HepG2 (cell line): ENCODE data around the gene CTCF. TPM values are rescaled to one million over a fixed set of nuclear protein-coding genes. Genes with fewer than 3 reads are reported as not detected.

Source experiments
- ATF1 ChIP-seq: IDR thresholded peaks from 2 replicates; pipeline ENCODE4 v1.6.1; 2016; ENCODE audit warnings: mild to moderate bottlenecking, control low read depth
- BHLHE40 ChIP-seq: IDR thresholded peaks from 2 replicates; pipeline ENCODE4 v1.6.1; 2011; ENCODE audit warnings: low read length, improper control_type of control experiment
- BRF2 ChIP-seq: sonication (generic); formaldehyde crosslinking; IDR thresholded peaks from 2 replicates; pipeline ENCODE4 v1.8.1; 2022; ENCODE audit warnings: mild to moderate bottlenecking, missing genetic modification reagents
- EED ChIP-seq: sonication (generic); formaldehyde crosslinking; IDR thresholded peaks from 2 replicates; pipeline ENCODE4 v1.5.0; 2020; ENCODE audit warnings: mild to moderate bottlenecking, missing genetic modification reagents
- KDM2A ChIP-seq: sonication (generic); formaldehyde crosslinking; IDR thresholded peaks from 2 replicates; pipeline ENCODE4 v1.4.0; 2020; ENCODE audit warnings: low read depth, missing genetic modification reagents, borderline replicate concordance
- POLR2A ChIP-seq, 2 experiments: IDR thresholded peaks; 2 replicates each; pipeline ENCODE4 v1.6.1; 2011; ENCODE audit warnings: low read depth in 2 of 2, low read length in 2 of 2, mild to moderate bottlenecking in 1 of 2, moderate library complexity in 1 of 2; ENCODE audit not compliant: insufficient read depth in 1 of 2
- POLR2G ChIP-seq: fragments of 200-400 bp; formaldehyde crosslinking; IDR thresholded peaks from 2 replicates; pipeline ENCODE4 v1.6.1; 2018; ENCODE audit warnings: mild to moderate bottlenecking, low read depth, low read length, moderate library complexity
- SIX4 ChIP-seq: sonication (generic); formaldehyde crosslinking; IDR thresholded peaks from 2 replicates; pipeline ENCODE4 v1.4.0; 2020; ENCODE audit warnings: missing genetic modification reagents
- ZBTB3 ChIP-seq: sonication (generic); formaldehyde crosslinking; IDR thresholded peaks from 2 replicates; pipeline ENCODE4 v1.4.0; 2020; ENCODE audit warnings: low read depth, mild to moderate bottlenecking, moderate library complexity, missing genetic modification reagents, borderline replicate concordance
- ZNF280B ChIP-seq: sonication (generic); formaldehyde crosslinking; IDR thresholded peaks from 2 replicates; pipeline ENCODE4 v1.5.0; 2020; ENCODE audit warnings: missing genetic modification reagents, mild to moderate bottlenecking, borderline replicate concordance
- ZNF333 ChIP-seq: sonication (generic); formaldehyde crosslinking; IDR thresholded peaks from 2 replicates; pipeline ENCODE4 v1.4.0; 2020; ENCODE audit warnings: mild to moderate bottlenecking, missing genetic modification reagents, borderline replicate concordance
- ZNF552 ChIP-seq: sonication (generic); formaldehyde crosslinking; IDR thresholded peaks from 2 replicates; pipeline ENCODE4 v1.9.0; 2022; ENCODE audit warnings: missing genetic modification reagents, mild to moderate bottlenecking, borderline replicate concordance
- ZNF615 ChIP-seq: sonication (generic); formaldehyde crosslinking; IDR thresholded peaks from 2 replicates; pipeline ENCODE4 v1.5.0; 2020; ENCODE audit warnings: mild to moderate bottlenecking, missing genetic modification reagents, borderline replicate concordance
- ZNF616 ChIP-seq: sonication (generic); formaldehyde crosslinking; IDR thresholded peaks from 2 replicates; pipeline ENCODE4 v1.5.0; 2020; ENCODE audit warnings: low read depth, mild to moderate bottlenecking, missing genetic modification reagents
- ZNF672 ChIP-seq: sonication (generic); formaldehyde crosslinking; IDR thresholded peaks from 2 replicates; pipeline ENCODE4 v1.8.1; 2022; ENCODE audit warnings: missing genetic modification reagents
- ZNF674 ChIP-seq: sonication (generic); formaldehyde crosslinking; IDR thresholded peaks from 2 replicates; pipeline ENCODE4 v1.5.0; 2020; ENCODE audit warnings: low read depth, mild to moderate bottlenecking, missing genetic modification reagents
- ZNF780A ChIP-seq: sonication (generic); formaldehyde crosslinking; IDR thresholded peaks from 2 replicates; pipeline ENCODE4 v1.8.0; 2022; ENCODE audit warnings: mild to moderate bottlenecking, missing genetic modification reagents, moderate library complexity
- polyA plus RNA-seq, 8 experiments: library from polyadenylated mRNA; depleted of rRNA in 3 of 8; stranded (reverse) in 7 of 8; unstranded in 1 of 8; fragments of >200 nt; fragmentation: Illumina TruSeq in 4 of 8; extraction: Trizol in 4 of 8; gene quantifications; 2 replicates each; pipeline versions ENCODE4 v1.2.1 to v1.2.3, GENCODE V29; 2011 to 2016; ENCODE audit warnings: low read depth in 4 of 8, missing spikeins in 1 of 8, mixed read lengths in 1 of 8; ENCODE audit not compliant: insufficient read depth in 1 of 8
- total RNA-seq, 5 experiments: library from RNA; depleted of rRNA; stranded (reverse); fragments of >200 nt; fragmentation: Illumina TruSeq; extraction: Trizol; gene quantifications; 2 replicates each; pipeline ENCODE4 v1.2.3, GENCODE V29; 2016; ENCODE audit warnings: low read depth in 1 of 5
- TF ChIP-seq, protein P1 (sequence below), 2 experiments: sonication (generic) in 1 of 2; formaldehyde crosslinking in 1 of 2; IDR thresholded peaks; 2 replicates each; pipeline versions ENCODE4 v1.5.1 to v1.6.1; 2011 to 2020; ENCODE audit warnings: borderline replicate concordance in 1 of 2, low read depth in 1 of 2, low read length in 1 of 2, mild to moderate bottlenecking in 1 of 2, missing genetic modification reagents in 1 of 2, moderate library complexity in 1 of 2
- TF ChIP-seq, protein P2 (sequence below): sonication (generic); formaldehyde crosslinking; conservative IDR thresholded peaks from 2 replicates; pipeline ENCODE4 v1.4.0; 2020; ENCODE audit warnings: missing genetic modification reagents
- TF ChIP-seq, protein P3 (sequence below): sonication (generic); formaldehyde crosslinking; IDR thresholded peaks from 2 replicates; pipeline ENCODE4 v1.5.1; 2020; ENCODE audit warnings: missing genetic modification reagents, mild to moderate bottlenecking, borderline replicate concordance

Gene CTCF
- total and polyA plus RNA-seq, 2 of the 13 experiments (the other 11 are each of a cell fraction or from before 2014, with no cell fraction given), result 19.5 to 37.5 TPM

DNA sequence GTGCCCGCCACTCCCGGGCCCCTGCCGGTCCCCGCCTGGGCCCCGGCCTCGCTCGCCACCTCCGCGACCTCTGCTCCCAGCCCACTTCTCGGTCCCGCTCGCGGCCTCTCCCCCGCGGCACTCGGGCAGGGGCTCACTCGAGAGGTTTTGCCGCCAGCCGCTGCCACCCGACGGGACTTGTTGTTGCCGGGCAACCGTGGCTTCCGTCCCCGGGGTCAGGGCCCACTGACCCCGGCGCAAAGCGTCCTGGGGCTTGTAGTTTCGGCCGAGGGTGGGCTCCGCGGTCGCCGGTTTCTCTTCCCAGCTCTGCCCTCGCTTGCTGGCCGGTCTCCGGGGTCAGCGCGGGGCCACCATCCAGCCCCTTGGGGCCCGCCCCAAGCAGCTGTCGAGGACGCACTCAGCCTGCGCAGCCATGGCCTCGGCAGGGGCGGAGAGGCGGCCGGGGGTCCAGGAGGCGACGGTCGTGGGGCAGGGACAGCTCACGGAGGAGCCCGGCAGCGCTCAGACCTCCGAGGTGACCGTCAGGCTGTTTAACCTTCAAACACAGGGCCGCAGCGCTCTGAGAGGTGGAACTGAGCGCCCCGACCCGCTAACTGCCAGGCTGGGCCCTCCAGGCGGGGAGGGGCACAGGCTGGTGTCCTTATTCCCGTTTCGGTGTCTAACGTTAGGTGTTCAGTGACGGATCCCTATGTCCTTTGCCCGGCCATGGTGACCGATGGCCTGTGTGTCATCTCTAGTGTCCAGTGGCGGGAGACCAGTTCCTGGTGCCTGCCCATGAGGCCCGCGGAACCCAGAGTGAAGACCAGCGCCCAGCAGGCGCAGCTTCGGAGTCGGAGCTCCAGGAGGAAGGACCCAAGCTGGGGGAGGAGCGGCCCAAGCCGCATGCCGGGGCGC lies 104.5 kb downstream of the CTCF start, which contains the start of the genes C16orf86 and ENKD1 (continued):
- TF ChIP-seq, protein P1, sequence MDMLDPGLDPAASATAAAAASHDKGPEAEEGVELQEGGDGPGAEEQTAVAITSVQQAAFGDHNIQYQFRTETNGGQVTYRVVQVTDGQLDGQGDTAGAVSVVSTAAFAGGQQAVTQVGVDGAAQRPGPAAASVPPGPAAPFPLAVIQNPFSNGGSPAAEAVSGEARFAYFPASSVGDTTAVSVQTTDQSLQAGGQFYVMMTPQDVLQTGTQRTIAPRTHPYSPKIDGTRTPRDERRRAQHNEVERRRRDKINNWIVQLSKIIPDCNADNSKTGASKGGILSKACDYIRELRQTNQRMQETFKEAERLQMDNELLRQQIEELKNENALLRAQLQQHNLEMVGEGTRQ (IDR thresholded peaks at IDR 0.05; ENCODE audit: low read depth, low read length), result no peak
- TF ChIP-seq, protein P1 (CRISPR knock-in tag; IDR thresholded peaks at IDR 0.05; ENCODE audit: borderline replicate concordance), result no peak; the same call in 1 of the 2 replicates
- 0 out of 4 replicates have a peak, but pooled peaks of 1 of the 2 experiments have one; percentile 49 for TF ChIP-seq POLR2A (IDR thresholded peaks at IDR 0.05; ENCODE audit: insufficient read depth in 1 of 2, low read depth in 2 of 2, low read length in 2 of 2)
- TF ChIP-seq POLR2G, result peak; percentile 47
- no peak for TF ChIP-seq SIX4
- TF ChIP-seq, protein P2, sequence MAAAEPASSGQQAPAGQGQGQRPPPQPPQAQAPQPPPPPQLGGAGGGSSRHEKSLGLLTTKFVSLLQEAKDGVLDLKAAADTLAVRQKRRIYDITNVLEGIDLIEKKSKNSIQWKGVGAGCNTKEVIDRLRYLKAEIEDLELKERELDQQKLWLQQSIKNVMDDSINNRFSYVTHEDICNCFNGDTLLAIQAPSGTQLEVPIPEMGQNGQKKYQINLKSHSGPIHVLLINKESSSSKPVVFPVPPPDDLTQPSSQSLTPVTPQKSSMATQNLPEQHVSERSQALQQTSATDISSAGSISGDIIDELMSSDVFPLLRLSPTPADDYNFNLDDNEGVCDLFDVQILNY (CRISPR knock-in tag), result peak; percentile 67
- no peak for TF ChIP-seq ZBTB3
- TF ChIP-seq, protein P3, sequence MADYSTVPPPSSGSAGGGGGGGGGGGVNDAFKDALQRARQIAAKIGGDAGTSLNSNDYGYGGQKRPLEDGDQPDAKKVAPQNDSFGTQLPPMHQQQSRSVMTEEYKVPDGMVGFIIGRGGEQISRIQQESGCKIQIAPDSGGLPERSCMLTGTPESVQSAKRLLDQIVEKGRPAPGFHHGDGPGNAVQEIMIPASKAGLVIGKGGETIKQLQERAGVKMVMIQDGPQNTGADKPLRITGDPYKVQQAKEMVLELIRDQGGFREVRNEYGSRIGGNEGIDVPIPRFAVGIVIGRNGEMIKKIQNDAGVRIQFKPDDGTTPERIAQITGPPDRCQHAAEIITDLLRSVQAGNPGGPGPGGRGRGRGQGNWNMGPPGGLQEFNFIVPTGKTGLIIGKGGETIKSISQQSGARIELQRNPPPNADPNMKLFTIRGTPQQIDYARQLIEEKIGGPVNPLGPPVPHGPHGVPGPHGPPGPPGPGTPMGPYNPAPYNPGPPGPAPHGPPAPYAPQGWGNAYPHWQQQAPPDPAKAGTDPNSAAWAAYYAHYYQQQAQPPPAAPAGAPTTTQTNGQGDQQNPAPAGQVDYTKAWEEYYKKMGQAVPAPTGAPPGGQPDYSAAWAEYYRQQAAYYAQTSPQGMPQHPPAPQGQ (CRISPR knock-in tag), result no peak
- TF ChIP-seq ZNF616 (CRISPR knock-in tag), result peak; percentile 33
- TF ChIP-seq KDM2A (CRISPR knock-in tag), result peak; percentile 75; the same call in 1 of the 2 replicates
- TF ChIP-seq ZNF552, result peak; percentile 9; the same call in 1 of the 2 replicates
- TF ChIP-seq EED, result no peak
- no peak for TF ChIP-seq BHLHE40
- no peak for TF ChIP-seq ZNF780A (CRISPR knock-in tag)
- no peak for TF ChIP-seq ZNF615 (CRISPR knock-in tag)
- no peak for TF ChIP-seq ZNF674
- peak; percentile 86; the same call in 1 of the 2 replicates for TF ChIP-seq ZNF280B
- no peak for TF ChIP-seq ZNF672
- TF ChIP-seq ATF1 (CRISPR knock-in tag), result no peak
- no peak for TF ChIP-seq BRF2 (CRISPR knock-in tag)
- 0 out of 2 replicates have a peak, but pooled peaks have one; percentile 35 for TF ChIP-seq ZNF333 (CRISPR knock-in tag)
